ENCODE data around the gene ZNF562.

Gene ZNF562

GRCh38 chr19:9641810-9642209, 33.1 kb downstream of the ZNF562 start:
- no peak for DNase-seq

GRCh38 chr19:9640956-9641355, 33.9 kb downstream of the ZNF562 start:
- DNase-seq = no peak

GRCh38 chr19:9636018-9636417, 38.9 kb downstream of the ZNF562 start:
- DNase-seq = no peak

GRCh38 chr19:9627856-9628255, 47.0 kb downstream of the ZNF562 start:
- DNase-seq = no peak

- no peak for DNase-seq
Measured at GRCh38 chr19:9622531-9622930, 52.4 kb downstream of the ZNF562 start.

DNA sequence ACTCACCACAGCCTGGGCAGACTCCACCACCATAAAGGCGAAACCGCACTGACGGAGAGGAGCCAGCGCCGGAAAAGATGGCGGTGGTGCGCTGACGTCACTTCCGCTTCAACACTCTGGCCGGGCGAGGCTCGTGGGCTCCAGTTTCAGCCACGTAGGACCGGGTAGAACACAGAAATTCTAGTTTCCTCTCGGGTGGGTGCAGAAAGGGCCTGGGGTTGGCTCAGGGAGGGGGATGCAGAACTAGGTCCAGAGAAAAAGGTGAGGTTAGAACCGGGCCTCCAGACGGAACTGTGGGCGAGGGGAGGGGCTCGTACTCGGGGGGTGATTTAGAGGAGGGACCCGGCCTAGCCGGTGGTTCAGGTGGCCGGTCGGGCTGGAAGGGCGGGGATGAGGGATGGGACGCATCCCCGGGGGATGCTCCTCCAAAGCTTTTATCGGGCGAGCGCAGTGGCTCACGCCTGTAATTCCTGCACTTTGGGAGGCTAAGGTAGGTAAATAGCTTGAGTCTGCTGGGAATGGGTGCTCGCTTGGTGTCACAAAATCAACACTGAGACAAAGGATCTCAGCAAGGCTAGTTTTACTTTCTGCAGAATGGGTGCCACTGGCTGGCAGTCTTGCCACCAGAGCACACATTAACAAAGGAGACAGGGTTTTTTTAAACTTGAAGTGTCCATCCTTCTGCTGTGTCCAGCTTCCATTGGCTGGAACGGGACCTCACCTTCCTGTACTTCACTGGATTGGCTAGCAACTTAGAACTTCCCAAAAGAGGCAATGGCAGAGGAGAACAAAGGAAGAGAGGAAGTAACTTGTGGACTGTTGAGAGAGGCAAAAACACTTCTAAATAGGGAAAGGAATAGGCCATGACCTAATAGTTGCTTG, 53.5 kb downstream of the ZNF562 start, which contains the start of gene ZNF561:
TSS of gene ZNF561 (minus strand) at position 77 of the 882 bp plus-strand sequence. CDS start 1,776 bp downstream, outside the sequence.
- DNase-seq = peak; percentile 82

- DNase-seq = no peak
Measured at GRCh38 chr19:9620842-9621155, 54.1 kb downstream of the ZNF562 start.

DNA sequence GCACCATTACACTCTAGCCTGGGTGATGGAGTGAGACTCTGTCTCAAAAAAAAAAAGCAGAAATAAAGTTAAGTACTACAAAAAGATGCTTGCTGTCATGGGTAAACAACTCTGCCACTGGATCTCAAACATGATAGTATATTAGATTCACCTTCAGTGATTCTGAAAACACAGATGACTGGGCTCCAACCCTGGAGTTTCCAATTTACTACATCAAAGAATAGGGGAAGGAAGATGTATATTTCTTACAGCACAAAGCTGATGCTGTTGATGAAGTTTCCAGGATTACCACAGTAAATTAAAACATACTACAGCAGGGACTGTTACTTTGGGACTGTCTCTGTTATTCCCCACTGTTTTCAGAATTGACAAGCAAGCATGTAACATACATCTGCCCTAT, 59.1 kb downstream of the ZNF562 start:
- no peak for DNase-seq

DNA sequence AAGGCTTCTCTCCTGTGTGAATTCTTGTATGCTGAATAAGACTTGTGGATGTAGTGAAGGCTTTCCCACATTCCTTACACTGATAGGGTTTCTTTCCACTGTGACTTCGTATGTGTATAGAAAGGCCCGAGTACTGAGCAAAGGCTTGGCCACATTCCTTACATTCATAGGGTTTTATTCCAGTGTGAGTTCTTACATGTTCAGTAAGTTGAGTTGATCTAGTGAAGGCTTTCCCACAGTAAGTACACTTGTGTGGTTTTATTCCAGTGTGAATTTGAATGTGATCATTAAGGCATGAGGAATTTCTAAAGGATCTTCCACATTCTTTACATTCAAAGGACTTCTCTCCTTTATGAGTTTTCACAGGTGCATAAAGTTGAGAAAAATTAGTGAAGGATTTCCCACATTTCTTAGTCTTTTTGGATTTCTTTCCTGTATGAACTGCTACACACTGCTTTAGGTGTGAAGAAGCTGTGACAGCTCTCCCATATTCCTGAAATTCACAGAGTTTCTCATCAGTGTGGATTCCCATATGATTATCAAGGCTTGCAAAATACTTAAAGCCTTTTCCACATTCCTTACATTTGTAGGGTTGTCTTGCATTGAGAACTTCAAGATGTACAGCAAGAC, 64.3 kb downstream of the ZNF562 start:
- DNase-seq = no peak

DNA sequence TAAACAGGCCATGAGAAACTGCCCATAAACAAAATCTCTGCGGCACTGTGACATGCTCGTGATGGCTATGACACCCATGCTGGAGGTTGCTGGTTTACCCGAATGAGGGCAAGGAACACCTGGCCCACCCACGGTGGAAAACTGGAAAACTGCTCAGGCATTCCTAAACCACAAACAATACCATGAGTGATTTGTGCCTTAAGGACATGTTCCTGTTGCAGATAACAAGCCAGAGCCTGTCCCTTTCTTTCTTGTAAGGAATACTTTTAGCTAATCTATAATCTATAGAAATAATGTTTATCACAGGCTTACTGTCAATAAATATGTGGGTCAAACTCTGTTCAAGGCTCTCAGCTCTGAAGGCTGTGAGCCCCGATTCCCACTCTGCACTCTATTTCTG, 66.0 kb downstream of the ZNF562 start:
- DNase-seq = no peak

DNA sequence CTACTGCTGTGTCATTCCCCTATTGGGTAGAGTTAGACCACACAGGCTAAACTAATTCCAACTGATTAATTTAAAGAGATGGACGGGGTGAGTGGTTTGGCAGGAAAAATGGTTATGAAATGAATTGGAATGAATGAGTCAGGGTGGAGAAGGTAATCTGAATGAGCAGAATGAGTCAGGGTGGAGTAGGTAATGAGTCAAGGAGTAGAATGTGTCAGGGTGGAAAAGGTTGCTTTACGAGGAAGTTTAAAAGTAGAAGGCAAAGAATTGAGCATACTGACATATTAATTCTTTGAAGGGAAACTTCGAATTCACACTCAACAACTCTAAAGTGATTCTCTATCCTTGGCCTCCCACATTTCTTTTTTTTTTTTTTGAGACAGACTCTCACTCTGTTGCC, 77.9 kb downstream of the ZNF562 start:
- DNase-seq = no peak
